GM12864 (cell line): Measurements from ENCODE around the gene GALNTL6.

Experiments used
- DNase-seq: peaks from one replicate; pipeline ENCODE4 v3.0.0-alpha.2; 2011; ENCODE audit warnings: low read depth
- H3K4me3 ChIP-seq: 2 replicates; pipeline ENCODE4 v1.5.1; 2011; ENCODE audit warnings: mild to moderate bottlenecking, low read depth, low read length, control low read depth
- CTCF ChIP-seq: IDR thresholded peaks from 2 replicates; pipeline ENCODE4 v1.5.1; 2011; ENCODE audit warnings: low read depth, mild to moderate bottlenecking, moderate library complexity, low read length, control low read depth, inconsistent platforms; ENCODE audit errors: missing control alignments

The GALNTL6 gene

GRCh38 chr4:171846232-171846631 is 33.0 kb downstream of the GALNTL6 start:
- H3K4me3 ChIP-seq = no peak overlapping the region
- peak; percentile 68 for TF ChIP-seq CTCF
- DNase-seq = peak; percentile 19

DNA sequence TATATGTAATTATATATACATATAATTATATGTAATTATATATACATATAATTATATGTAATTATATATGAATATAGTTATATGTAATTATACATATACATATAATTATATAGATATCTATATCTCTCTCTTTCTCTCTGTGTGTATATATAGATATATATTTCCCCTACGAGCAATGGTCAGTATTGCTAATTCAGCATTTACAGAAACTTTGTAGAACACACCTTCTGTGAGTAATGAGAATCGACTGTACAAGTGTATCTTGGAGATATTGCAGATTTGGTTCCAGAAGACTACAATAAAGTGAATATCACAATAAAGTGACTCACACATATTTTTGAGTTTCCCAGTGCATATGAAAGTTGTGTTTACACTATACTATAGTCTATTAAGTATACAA is 33.7 kb downstream of the GALNTL6 start:
- DNase-seq = no peak
- TF ChIP-seq CTCF = no peak
- H3K4me3 ChIP-seq = no peak overlapping the region

DNA sequence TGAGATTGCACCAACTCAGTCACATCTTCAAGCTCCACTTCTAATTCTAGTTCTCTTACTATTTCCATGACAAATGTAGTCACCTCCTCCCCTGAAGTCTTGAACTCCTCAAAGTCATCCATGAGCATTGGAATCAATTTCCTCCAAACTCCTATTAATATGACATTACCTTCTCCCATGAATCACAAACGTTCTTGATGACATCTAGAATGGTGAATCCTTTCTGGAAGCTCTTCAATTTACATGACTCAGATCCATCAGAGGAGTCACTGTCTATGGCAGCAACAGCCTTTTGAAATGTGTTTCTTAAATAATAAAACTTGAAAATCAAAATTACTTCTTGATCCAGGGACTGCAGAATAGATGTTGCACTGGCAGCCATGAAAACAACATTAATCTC is 34.5 kb downstream of the GALNTL6 start:
- no peak for DNase-seq
- H3K4me3 ChIP-seq = no peak overlapping the region
- no peak for TF ChIP-seq CTCF

GRCh38 chr4:171849686-171850222 is 36.5 kb downstream of the GALNTL6 start:
- DNase-seq = no peak
- no peak for TF ChIP-seq CTCF
- H3K4me3 ChIP-seq = no peak overlapping the region

- no peak for DNase-seq
- H3K4me3 ChIP-seq = no peak overlapping the region
- TF ChIP-seq CTCF = no peak
Measured at GRCh38 chr4:171851295-171851694, 38.1 kb downstream of the GALNTL6 start.

- no peak for TF ChIP-seq CTCF
- no peak overlapping the region for H3K4me3 ChIP-seq
- DNase-seq = no peak
Measured at GRCh38 chr4:171857302-171858012, 44.3 kb downstream of the GALNTL6 start.

DNA sequence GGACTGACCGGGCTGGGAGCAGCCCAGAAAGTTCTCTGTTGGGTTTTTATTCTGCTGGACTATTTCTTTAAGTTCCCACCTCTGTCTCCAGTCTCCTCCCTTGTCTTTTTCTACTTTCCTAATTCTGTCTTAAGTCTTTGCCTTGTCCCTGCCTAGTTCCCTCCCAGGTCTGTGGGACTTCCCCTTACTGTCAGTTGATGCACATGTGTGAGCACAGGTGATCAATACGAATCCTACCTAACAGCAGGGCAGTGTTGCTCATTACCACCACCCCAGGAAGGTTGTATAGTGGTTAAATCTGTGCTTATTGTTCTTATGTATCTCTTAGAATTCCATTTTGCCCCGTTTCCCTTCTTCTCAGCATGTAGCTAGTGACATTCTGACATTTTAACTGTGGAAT is 62.1 kb downstream of the GALNTL6 start:
- H3K4me3 ChIP-seq = no peak overlapping the region
- no peak for TF ChIP-seq CTCF
- DNase-seq = no peak
